ENCODE results near the gene CCDC85B.
A peak's percentile ranks its signal among the peaks of the same experiment; 100 is the strongest.
"Not testable (repeated sequence)": the region's sequence is repeated elsewhere in the genome, so short reads cannot be mapped to it uniquely, and the experiment has no call there.

The CCDC85B gene

GRCh38 chr11:65886826-65887722, 3.4 kb upstream of the CCDC85B start:
- no peak for DNase-seq (ENCODE audit: extremely low read depth, low read depth)
- no peak for TF ChIP-seq CTCF (IDR thresholded peaks at IDR 0.05; ENCODE audit: low read depth, low read length)

- no peak for TF ChIP-seq CTCF (IDR thresholded peaks at IDR 0.05; ENCODE audit: low read depth, low read length)
- DNase-seq (ENCODE audit: extremely low read depth, low read depth): no peak
Observed at GRCh38 chr11:65887723-65888162, 2.7 kb upstream of the CCDC85B start.

GRCh38 chr11:65888163-65888814, 2.2 kb upstream of the CCDC85B start, which contains the start of gene FIBP:
Gene FIBP (minus strand): TSS chr11:65888471. CDS start chr11:65888418, 53 bp downstream.
- peak; percentile 73 for TF ChIP-seq CTCF (IDR thresholded peaks at IDR 0.05; ENCODE audit: low read depth, low read length)

GRCh38 chr11:65891219-65892136, 1.0 kb downstream of the CCDC85B start:
- no peak for DNase-seq (ENCODE audit: extremely low read depth, low read depth)
- peak; percentile 32 for TF ChIP-seq CTCF (IDR thresholded peaks at IDR 0.05; ENCODE audit: low read depth, low read length)

More at GRCh38 chr11:65888163-65888814, 2.2 kb upstream of the CCDC85B start, which contains the start of gene FIBP:
- peak; percentile 94 for DNase-seq (ENCODE audit: extremely low read depth, low read depth)

GRCh38 chr11:65892137-65892540, 1.7 kb downstream of the CCDC85B start:
- not testable (repeated sequence) for DNase-seq (ENCODE audit: extremely low read depth, low read depth)

- TF ChIP-seq CTCF (IDR thresholded peaks at IDR 0.05; ENCODE audit: low read depth, low read length): no peak
- no peak for DNase-seq (ENCODE audit: extremely low read depth, low read depth)
Observed at GRCh38 chr11:65892661-65893317, 2.3 kb downstream of the CCDC85B start.
